ENCODE results near the gene ERC1.

- TF ChIP-seq CTCF (IDR thresholded peaks at IDR 0.05; ENCODE audit: extremely low read depth in 1 of 2, insufficient read depth in 1 of 2, low read depth in 1 of 2, low read length in 2 of 2), result no peak
- TF ChIP-seq POLR2AphosphoS5 (IDR thresholded peaks at IDR 0.05; ENCODE audit: insufficient read depth, low read depth, low read length), result no peak
- no peak for TF ChIP-seq GATA2 (IDR thresholded peaks at IDR 0.05; ENCODE audit: insufficient read depth, insufficient read length, low read depth, low read length)
- no peak for TF ChIP-seq MAX (IDR thresholded peaks at IDR 0.05; ENCODE audit: insufficient read depth, insufficient read length)
- no peak for TF ChIP-seq EZH2 (IDR thresholded peaks at IDR 0.05; ENCODE audit: borderline replicate concordance, low read depth, low read length, severe bottlenecking)
- TF ChIP-seq JUN (IDR thresholded peaks at IDR 0.05; ENCODE audit: borderline replicate concordance, insufficient read depth, insufficient read length, low read depth), result no peak
- no peak for TF ChIP-seq POLR2A (IDR thresholded peaks at IDR 0.05; ENCODE audit: low read depth, low read length)
Measured at GRCh38 chr12:1073652-1074051, 82.6 kb downstream of the ERC1 start.
